H1 (cell line): ENCODE results near the gene JMJD1C. TPM values are rescaled to one million over a fixed set of nuclear protein-coding genes. Genes with fewer than 3 reads are reported as not detected.
A peak's percentile ranks its signal among the peaks of the same experiment; 100 is the strongest.

Source experiments
- CHD1 ChIP-seq: IDR thresholded peaks from 2 replicates; pipeline ENCODE4 v1.6.1; 2012; ENCODE audit warnings: low read depth, low read length, improper control_type of control experiment
- CHD7 ChIP-seq: fragments of 300-600 bp; sonication (generic); IDR thresholded peaks from 2 replicates; pipeline ENCODE4 v1.7.1; 2012; ENCODE audit warnings: low read length, moderate library complexity, mild to moderate bottlenecking, inconsistent platforms; ENCODE audit not compliant: insufficient replicate concordance
- CREB1 ChIP-seq: IDR thresholded peaks from 2 replicates; pipeline ENCODE4 v1.6.1; 2012; ENCODE audit warnings: inconsistent platforms
- MAX ChIP-seq: IDR thresholded peaks from 2 replicates; pipeline ENCODE4 v1.6.1; 2012; ENCODE audit warnings: inconsistent platforms
- PHF8 ChIP-seq: fragments of 200-600 bp; sonication (generic); conservative IDR thresholded peaks from 2 replicates; pipeline ENCODE4 v1.7.1; 2012; ENCODE audit warnings: low read depth, mild to moderate bottlenecking, inconsistent platforms, low read length, moderate library complexity
- POU5F1 ChIP-seq: IDR thresholded peaks from 2 replicates; pipeline ENCODE4 v1.6.1; 2011; ENCODE audit warnings: low read depth, mild to moderate bottlenecking, low read length, moderate library complexity
- RBBP5 ChIP-seq: IDR thresholded peaks from 2 replicates; pipeline ENCODE4 v1.7.1; 2012; ENCODE audit warnings: low read depth, mild to moderate bottlenecking, inconsistent platforms, low read length, moderate library complexity, borderline replicate concordance
- SRF ChIP-seq: IDR thresholded peaks from 2 replicates; pipeline ENCODE4 v1.6.1; 2011; ENCODE audit warnings: mild to moderate bottlenecking, low read depth, low read length, moderate library complexity
- TAF7 ChIP-seq: optimal IDR thresholded peaks from 2 replicates; pipeline ENCODE3; 2011; ENCODE audit warnings: low read depth, mild to moderate bottlenecking, inconsistent platforms, low read length, moderate library complexity, borderline replicate concordance
- TBP ChIP-seq: IDR thresholded peaks from 2 replicates; pipeline ENCODE4 v1.6.1; 2011; ENCODE audit warnings: low read depth, low read length, improper control_type of control experiment
- YY1 ChIP-seq: IDR thresholded peaks from 2 replicates; pipeline ENCODE4 v1.6.1; 2011; ENCODE audit warnings: low read depth, mild to moderate bottlenecking, low read length
- ZNF274 ChIP-seq: IDR thresholded peaks from 2 replicates; pipeline ENCODE4 v1.7.0; 2012; ENCODE audit warnings: low read length, borderline replicate concordance; ENCODE audit errors: extremely low read depth
- polyA plus RNA-seq, 7 experiments: library from polyadenylated mRNA; depleted of rRNA in 3 of 7; stranded (reverse) in 5 of 7; unstranded in 2 of 7; fragments of >200 nt in 5 of 7; fragments of 200-250 nt in 2 of 7; gene quantifications; 1 replicate in 5 of 7; 2 replicates in 1 of 7; 4 replicates in 1 of 7; pipeline versions ENCODE4 v1.2.1 to v1.2.3, GENCODE V29; 2011 to 2013; ENCODE audit warnings: missing spikeins in 2 of 7, mixed read lengths in 2 of 7
- total RNA-seq: library from RNA; stranded (reverse); fragmentation: NEBNext Ultra II Directional; extraction: Animal tissue kit (Norgen Biotek cat#: 25700); gene quantifications from 2 replicates; pipeline ENCODE4 v1.2.1, GENCODE V29; 2021

JMJD1C gene
- total and polyA plus RNA-seq, 2 of the 8 experiments (the other 6 are each of a cell fraction or from before 2014, with no cell fraction given): 54.5 to 210 TPM

DNA sequence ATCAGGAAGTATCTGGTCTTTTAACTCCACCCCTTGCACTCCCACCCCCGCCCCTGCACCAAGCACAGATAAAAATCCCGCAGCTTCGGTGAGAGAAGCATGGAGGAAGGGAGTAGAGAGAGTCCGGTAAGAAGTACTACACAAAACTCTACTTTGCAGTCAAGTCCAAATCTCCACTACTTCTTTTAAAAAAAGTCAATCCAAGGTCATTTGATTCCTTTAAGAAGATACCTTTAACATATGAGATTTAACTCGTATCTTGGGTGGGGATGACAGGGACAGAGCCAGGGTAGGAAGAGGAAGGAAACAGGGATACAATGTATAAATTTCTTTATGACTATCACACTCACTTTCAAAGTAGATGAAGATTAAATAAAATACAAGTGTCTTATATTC lies 200.6 kb downstream of the JMJD1C start (continued):
- no peak for TF ChIP-seq CHD7
- TF ChIP-seq CHD1: no peak
- TF ChIP-seq MAX: no peak
- TF ChIP-seq PHF8: no peak
- no peak for TF ChIP-seq SRF
- no peak for TF ChIP-seq ZNF274
- no peak for TF ChIP-seq CREB1
- no peak for TF ChIP-seq POU5F1
- TF ChIP-seq RBBP5: no peak
- peak; percentile 77 for TF ChIP-seq TAF7
- TF ChIP-seq TBP: peak; percentile 73; the same call in 1 of the 2 replicates
- TF ChIP-seq YY1: no peak
